ENCODE data around the gene OVOL2.
"Not testable (repeated sequence)": the region's sequence is repeated elsewhere in the genome, so short reads cannot be mapped to it uniquely, and the experiment has no call there.

OVOL2 gene

DNA sequence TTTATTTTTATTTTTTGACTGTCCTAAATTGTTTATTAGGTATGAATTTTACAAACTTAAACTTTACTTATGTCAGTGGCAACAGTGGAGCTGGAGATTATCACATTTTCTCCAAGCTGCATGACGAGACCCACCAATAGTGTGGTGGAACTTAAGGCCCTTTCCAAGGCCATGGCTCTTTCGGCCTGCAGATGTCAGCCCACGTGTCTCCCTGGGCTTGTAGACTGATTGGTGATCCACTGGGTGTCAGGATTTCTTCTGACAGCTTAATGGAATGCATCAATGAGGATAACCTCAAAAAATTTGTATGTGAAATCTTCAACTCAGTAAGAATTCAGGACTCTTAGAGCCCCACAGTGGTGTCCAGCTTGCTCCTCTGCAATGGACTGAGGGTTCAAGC is 32.3 kb upstream of the OVOL2 start:
- Histone ChIP-seq H3K27me3 (ENCODE audit: insufficient read depth, low read depth) (no peaks in the 10 kb centered on the region), H3K36me3 (ENCODE audit: insufficient read depth) (no peaks in the 10 kb centered on the region), H4K20me1 (ENCODE audit: insufficient read depth) (no peaks in the 10 kb centered on the region), H3K79me2 (ENCODE audit: insufficient read depth, low read depth) (no peaks in the 10 kb centered on the region), H2AFZ (ENCODE audit: low read depth) (no peak overlapping the region), H3K9ac (no peak overlapping the region), H3K4me2 (no peak overlapping the region), H3K27ac (no peak overlapping the region), H3K4me1 (ENCODE audit: low read depth, poor library complexity, severe bottlenecking) (no peaks in the 10 kb centered on the region), H3K4me3 (IDR thresholded peaks at IDR 0.05; ENCODE audit: insufficient read depth, low read depth, low read length) (no peak overlapping the region)
- TF ChIP-seq, protein P1, sequence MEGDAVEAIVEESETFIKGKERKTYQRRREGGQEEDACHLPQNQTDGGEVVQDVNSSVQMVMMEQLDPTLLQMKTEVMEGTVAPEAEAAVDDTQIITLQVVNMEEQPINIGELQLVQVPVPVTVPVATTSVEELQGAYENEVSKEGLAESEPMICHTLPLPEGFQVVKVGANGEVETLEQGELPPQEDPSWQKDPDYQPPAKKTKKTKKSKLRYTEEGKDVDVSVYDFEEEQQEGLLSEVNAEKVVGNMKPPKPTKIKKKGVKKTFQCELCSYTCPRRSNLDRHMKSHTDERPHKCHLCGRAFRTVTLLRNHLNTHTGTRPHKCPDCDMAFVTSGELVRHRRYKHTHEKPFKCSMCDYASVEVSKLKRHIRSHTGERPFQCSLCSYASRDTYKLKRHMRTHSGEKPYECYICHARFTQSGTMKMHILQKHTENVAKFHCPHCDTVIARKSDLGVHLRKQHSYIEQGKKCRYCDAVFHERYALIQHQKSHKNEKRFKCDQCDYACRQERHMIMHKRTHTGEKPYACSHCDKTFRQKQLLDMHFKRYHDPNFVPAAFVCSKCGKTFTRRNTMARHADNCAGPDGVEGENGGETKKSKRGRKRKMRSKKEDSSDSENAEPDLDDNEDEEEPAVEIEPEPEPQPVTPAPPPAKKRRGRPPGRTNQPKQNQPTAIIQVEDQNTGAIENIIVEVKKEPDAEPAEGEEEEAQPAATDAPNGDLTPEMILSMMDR (conservative IDR thresholded peaks at IDR 0.05; ENCODE audit: low read depth, low read length): no peak

GRCh38 chr20:18088841-18089240 is 31.1 kb upstream of the OVOL2 start:
- not testable (repeated sequence) for H3K27me3 ChIP-seq (ENCODE audit: insufficient read depth, low read depth); H3K4me1 ChIP-seq (ENCODE audit: low read depth, poor library complexity, severe bottlenecking); H3K36me3 ChIP-seq (ENCODE audit: insufficient read depth); H3K27ac ChIP-seq; H3K4me2 ChIP-seq; H2AFZ ChIP-seq (ENCODE audit: low read depth); H4K20me1 ChIP-seq (ENCODE audit: insufficient read depth); H3K9ac ChIP-seq; H3K4me3 ChIP-seq (IDR thresholded peaks at IDR 0.05; ENCODE audit: insufficient read depth, low read depth, low read length); H3K79me2 ChIP-seq (ENCODE audit: insufficient read depth, low read depth)

DNA sequence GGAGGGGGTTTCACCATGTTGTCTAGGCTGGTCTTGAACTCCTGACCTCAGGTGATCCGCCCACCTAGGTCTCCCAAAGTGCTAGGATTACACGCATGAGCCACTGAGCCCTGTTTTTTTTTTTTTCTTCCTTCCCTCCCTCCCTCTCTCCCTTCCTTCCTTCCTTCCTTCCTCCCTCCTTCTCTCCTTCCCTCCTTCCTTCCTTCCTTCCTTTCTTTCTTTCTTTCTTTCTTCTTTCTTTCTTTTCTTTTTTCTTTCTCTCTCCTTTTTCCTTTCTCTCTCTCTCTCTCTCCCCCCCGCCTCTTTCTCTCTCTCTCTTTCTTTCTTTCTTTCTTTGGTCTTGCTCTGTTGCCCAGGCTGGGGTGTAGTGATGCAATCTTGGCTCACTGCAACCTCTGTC is 30.6 kb upstream of the OVOL2 start:
- not testable (repeated sequence) for H3K9ac ChIP-seq; H2AFZ ChIP-seq (ENCODE audit: low read depth); H4K20me1 ChIP-seq (ENCODE audit: insufficient read depth); H3K79me2 ChIP-seq (ENCODE audit: insufficient read depth, low read depth); H3K4me2 ChIP-seq; H3K27ac ChIP-seq; H3K27me3 ChIP-seq (ENCODE audit: insufficient read depth, low read depth); H3K4me3 ChIP-seq (IDR thresholded peaks at IDR 0.05; ENCODE audit: insufficient read depth, low read depth, low read length); H3K4me1 ChIP-seq (ENCODE audit: low read depth, poor library complexity, severe bottlenecking); H3K36me3 ChIP-seq (ENCODE audit: insufficient read depth)

DNA sequence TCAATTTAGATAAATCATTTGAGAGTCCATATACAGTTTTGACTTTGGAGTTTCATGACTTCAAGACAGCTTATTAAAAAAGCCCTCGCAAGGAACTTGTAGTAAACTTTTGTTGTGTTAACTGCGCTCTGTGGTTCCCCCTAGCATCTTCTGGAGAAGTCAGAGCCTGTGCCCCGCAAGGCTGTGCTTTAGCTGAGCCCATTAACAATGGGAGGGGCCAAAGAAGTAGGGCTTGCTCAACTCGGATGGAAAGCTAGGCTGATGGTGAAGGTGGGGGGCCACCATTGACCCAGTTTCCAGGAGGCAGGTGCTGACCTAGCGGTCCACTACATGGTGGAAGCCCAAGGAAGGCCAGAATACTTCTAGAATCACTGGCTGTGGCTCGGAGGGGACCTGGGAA is 29.3 kb upstream of the OVOL2 start:
- Histone ChIP-seq H3K9ac (no peak overlapping the region), H3K4me1 (ENCODE audit: low read depth, poor library complexity, severe bottlenecking) (no peaks in the 10 kb centered on the region), H3K4me3 (IDR thresholded peaks at IDR 0.05; ENCODE audit: insufficient read depth, low read depth, low read length) (no peak overlapping the region), H4K20me1 (ENCODE audit: insufficient read depth) (no peaks in the 10 kb centered on the region), H3K27me3 (ENCODE audit: insufficient read depth, low read depth) (no peaks in the 10 kb centered on the region), H3K27ac (no peak overlapping the region), H3K4me2 (no peak overlapping the region), H2AFZ (ENCODE audit: low read depth) (no peak overlapping the region), H3K79me2 (ENCODE audit: insufficient read depth, low read depth) (no peaks in the 10 kb centered on the region), H3K36me3 (ENCODE audit: insufficient read depth) (no peaks in the 10 kb centered on the region)
- TF ChIP-seq, protein P1 (conservative IDR thresholded peaks at IDR 0.05; ENCODE audit: low read depth, low read length): no peak

GRCh38 chr20:18080836-18081235 is 23.1 kb upstream of the OVOL2 start:
- not testable (repeated sequence) for H3K27me3 ChIP-seq (ENCODE audit: insufficient read depth, low read depth); H2AFZ ChIP-seq (ENCODE audit: low read depth); H3K4me3 ChIP-seq (IDR thresholded peaks at IDR 0.05; ENCODE audit: insufficient read depth, low read depth, low read length); H3K27ac ChIP-seq; H3K79me2 ChIP-seq (ENCODE audit: insufficient read depth, low read depth); H3K4me2 ChIP-seq; H4K20me1 ChIP-seq (ENCODE audit: insufficient read depth); H3K36me3 ChIP-seq (ENCODE audit: insufficient read depth); H3K9ac ChIP-seq; H3K4me1 ChIP-seq (ENCODE audit: low read depth, poor library complexity, severe bottlenecking)

DNA sequence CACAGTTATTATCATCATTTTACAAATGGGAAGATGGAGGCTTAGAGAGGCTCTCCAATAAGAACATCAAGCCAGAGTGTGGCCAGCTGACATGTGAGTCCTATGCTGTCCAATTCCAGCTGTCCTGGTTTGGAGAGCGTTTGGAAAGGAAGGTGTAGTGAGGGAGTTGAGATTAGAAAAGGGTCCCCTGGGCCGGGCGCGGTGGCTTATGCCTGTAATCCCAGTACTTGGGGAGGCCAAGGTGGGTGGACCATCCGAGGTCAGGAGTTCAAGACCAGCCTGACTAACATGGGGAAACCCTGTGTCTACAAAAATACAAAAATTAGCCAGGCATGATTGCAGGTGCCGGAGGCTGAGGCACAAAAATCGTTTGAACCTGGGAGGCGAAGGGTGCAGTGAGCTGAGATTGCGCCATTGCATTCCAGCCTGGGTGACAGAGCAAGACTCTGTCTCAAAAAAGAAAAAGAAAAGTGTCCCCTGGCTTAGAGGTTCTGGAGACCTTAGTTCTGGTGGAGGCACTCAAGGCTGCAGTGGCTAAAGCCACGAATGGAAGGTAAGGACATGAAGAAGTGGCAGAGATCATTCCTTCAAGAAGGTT is 22.1 kb upstream of the OVOL2 start:
- H3K79me2 ChIP-seq (ENCODE audit: insufficient read depth, low read depth): no peaks in the 10 kb centered on the region
- no peaks in the 10 kb centered on the region for H3K36me3 ChIP-seq (ENCODE audit: insufficient read depth)
- no peak overlapping the region for H2AFZ ChIP-seq (ENCODE audit: low read depth)
- H4K20me1 ChIP-seq (ENCODE audit: insufficient read depth): no peaks in the 10 kb centered on the region
- H3K4me1 ChIP-seq (ENCODE audit: low read depth, poor library complexity, severe bottlenecking): no peaks in the 10 kb centered on the region
- TF ChIP-seq, protein P1 (conservative IDR thresholded peaks at IDR 0.05; ENCODE audit: low read depth, low read length): no peak
- H3K27ac ChIP-seq: no peak overlapping the region
- no peak overlapping the region for H3K4me3 ChIP-seq (IDR thresholded peaks at IDR 0.05; ENCODE audit: insufficient read depth, low read depth, low read length)
- H3K4me2 ChIP-seq: no peak overlapping the region
- H3K9ac ChIP-seq: no peak overlapping the region
- H3K27me3 ChIP-seq (ENCODE audit: insufficient read depth, low read depth): no peaks in the 10 kb centered on the region
